Lung (tissue), 12 donors: Measurements from ENCODE around the gene SFXN5. TPM values are rescaled to one million over a fixed set of nuclear protein-coding genes. Genes with fewer than 3 reads are reported as not detected.

Source experiments
- ATAC-seq: fragments of 200-7000 bp; cut with Tn5 transposase; one replicate; pipeline ENCODE4 v1.9.1; 2020; ENCODE audit warnings: moderate number of reproducible peaks; ENCODE audit not compliant: insufficient read depth, low FRiP score
- DNase-seq, 3 donors: peaks; one replicate each; pipeline ENCODE4 v3.0.0-alpha.2; 2013 to 2017
- H3K27ac ChIP-seq, 2 donors: one replicate each; pipeline ENCODE4 v1.5.1; 2013; ENCODE audit warnings: mild to moderate bottlenecking in 2 of 2, moderate library complexity in 2 of 2, control low read depth in 1 of 2, inconsistent platforms in 1 of 2, low read depth in 1 of 2, low read length in 1 of 2
- H3K27me3 ChIP-seq, 3 donors: one replicate each; pipeline ENCODE4 v1.5.1; 2013; ENCODE audit warnings: low read length in 2 of 3; ENCODE audit not compliant: control insufficient read depth in 3 of 3, insufficient read depth in 3 of 3
- H3K36me3 ChIP-seq, 4 donors: one replicate each; pipeline ENCODE4 v1.5.1; 2013; ENCODE audit warnings: low read length in 4 of 4, mild to moderate bottlenecking in 1 of 4, moderate library complexity in 1 of 4; ENCODE audit not compliant: control insufficient read depth in 4 of 4, insufficient read depth in 4 of 4
- H3K4me1 ChIP-seq, 5 donors: one replicate each; pipeline ENCODE4 v1.5.1; 2013; ENCODE audit warnings: low read length in 5 of 5, mild to moderate bottlenecking in 2 of 5, moderate library complexity in 1 of 5; ENCODE audit not compliant: control insufficient read depth in 5 of 5, insufficient read depth in 5 of 5
- H3K4me3 ChIP-seq: one replicate; pipeline ENCODE4 v1.5.1; 2013; ENCODE audit warnings: mild to moderate bottlenecking, control low read depth, moderate library complexity
- H3K9ac ChIP-seq, 2 donors: one replicate each; pipeline ENCODE4 v1.5.1; 2013; ENCODE audit warnings: low read length in 2 of 2, control low read depth in 1 of 2; ENCODE audit not compliant: insufficient read depth in 1 of 2
- H3K9me3 ChIP-seq, 4 donors: one replicate each; pipeline ENCODE4 v1.5.1; 2013; ENCODE audit warnings: low read length in 3 of 4, mild to moderate bottlenecking in 1 of 4, moderate library complexity in 1 of 4; ENCODE audit not compliant: control insufficient read depth in 4 of 4, insufficient read depth in 3 of 4
- WGBS, 2 donors: extraction: QIAGEN DNeasy Blood & Tissue Kit; methylation state at CpG; one replicate each; pipeline ENCODE4 v1.1.7; 2013; 5-methylcytosine and 5-hydroxymethylcytosine counted together
- polyA plus RNA-seq, 2 donors: library from polyadenylated mRNA; stranded (reverse); fragments of 200-250 nt; gene quantifications; one replicate each; pipeline ENCODE4 v1.2.1, GENCODE V29; 2013
- total RNA-seq, 2 donors: library from RNA; depleted of rRNA in 1 of 2; stranded (reverse); fragments of >200 nt in 1 of 2; gene quantifications; one replicate each; pipeline ENCODE4 v1.2.1, GENCODE V29; 2014 to 2021
- TF ChIP-seq, protein P1 (sequence below): IDR thresholded peaks from 2 replicates; pipeline ENCODE4 v1.5.1; 2012; ENCODE audit warnings: mild to moderate bottlenecking; ENCODE audit errors: control extremely low read depth, extremely low read depth
- donor health status: control.
- donor health status: control.
- donor health status: Bipolar disorder and iron deficiency.
- donor health status: healthy.
- donor health status: DM: yes; HTN: yes; CAD: no.

The SFXN5 gene
- total and polyA plus RNA-seq, 4 donors, result 8.3 to 15.6 (median 9.6) TPM

DNA sequence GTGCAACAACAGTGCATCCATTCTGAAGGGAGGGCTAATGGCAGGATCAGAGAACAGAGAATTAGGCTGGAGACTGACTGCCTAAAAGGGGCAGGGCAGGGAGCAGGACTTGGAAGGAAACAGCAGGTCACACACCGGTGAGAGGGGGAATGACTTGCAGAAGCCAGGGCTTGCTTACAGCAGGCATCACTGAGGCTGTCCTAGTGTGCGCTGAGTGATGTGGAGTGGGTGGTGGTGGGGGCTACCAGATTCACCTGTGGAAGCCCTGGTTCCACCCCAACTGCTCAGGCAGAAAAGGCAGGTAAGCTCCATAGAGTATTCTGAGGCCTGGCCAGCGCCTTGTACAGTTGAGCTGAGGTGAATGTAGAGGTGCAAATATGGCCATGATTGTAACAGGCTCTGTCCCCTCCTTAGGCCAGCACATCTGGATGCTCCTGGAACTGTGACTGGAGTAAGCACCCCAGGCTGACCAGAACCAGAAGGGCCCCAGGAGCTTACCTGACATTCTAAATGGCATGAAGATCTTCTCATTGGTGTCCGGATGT lies 49.4 kb downstream of the SFXN5 start:
- WGBS, 2 donors, result 85 to 89% methylated on average over 4 of the region's 4 CpGs
- Histone ChIP-seq H3K4me1 (peaks cover 0 to 2% (median 0%) of the 10 kb centered on the region in 5 donors), H3K36me3 (peaks cover 0 to 7% (median 2%) of the 10 kb centered on the region in 4 donors), H3K9ac (no peak overlapping the region), H3K27me3 (no peaks in the 10 kb centered on the region), H3K27ac (no peak overlapping the region), H3K9me3 (no peaks in the 10 kb centered on the region), H3K4me3 (no peak overlapping the region)
- TF ChIP-seq, protein P1, sequence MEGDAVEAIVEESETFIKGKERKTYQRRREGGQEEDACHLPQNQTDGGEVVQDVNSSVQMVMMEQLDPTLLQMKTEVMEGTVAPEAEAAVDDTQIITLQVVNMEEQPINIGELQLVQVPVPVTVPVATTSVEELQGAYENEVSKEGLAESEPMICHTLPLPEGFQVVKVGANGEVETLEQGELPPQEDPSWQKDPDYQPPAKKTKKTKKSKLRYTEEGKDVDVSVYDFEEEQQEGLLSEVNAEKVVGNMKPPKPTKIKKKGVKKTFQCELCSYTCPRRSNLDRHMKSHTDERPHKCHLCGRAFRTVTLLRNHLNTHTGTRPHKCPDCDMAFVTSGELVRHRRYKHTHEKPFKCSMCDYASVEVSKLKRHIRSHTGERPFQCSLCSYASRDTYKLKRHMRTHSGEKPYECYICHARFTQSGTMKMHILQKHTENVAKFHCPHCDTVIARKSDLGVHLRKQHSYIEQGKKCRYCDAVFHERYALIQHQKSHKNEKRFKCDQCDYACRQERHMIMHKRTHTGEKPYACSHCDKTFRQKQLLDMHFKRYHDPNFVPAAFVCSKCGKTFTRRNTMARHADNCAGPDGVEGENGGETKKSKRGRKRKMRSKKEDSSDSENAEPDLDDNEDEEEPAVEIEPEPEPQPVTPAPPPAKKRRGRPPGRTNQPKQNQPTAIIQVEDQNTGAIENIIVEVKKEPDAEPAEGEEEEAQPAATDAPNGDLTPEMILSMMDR, result no peak
- ATAC-seq, result no peak
- no peak for DNase-seq

DNA sequence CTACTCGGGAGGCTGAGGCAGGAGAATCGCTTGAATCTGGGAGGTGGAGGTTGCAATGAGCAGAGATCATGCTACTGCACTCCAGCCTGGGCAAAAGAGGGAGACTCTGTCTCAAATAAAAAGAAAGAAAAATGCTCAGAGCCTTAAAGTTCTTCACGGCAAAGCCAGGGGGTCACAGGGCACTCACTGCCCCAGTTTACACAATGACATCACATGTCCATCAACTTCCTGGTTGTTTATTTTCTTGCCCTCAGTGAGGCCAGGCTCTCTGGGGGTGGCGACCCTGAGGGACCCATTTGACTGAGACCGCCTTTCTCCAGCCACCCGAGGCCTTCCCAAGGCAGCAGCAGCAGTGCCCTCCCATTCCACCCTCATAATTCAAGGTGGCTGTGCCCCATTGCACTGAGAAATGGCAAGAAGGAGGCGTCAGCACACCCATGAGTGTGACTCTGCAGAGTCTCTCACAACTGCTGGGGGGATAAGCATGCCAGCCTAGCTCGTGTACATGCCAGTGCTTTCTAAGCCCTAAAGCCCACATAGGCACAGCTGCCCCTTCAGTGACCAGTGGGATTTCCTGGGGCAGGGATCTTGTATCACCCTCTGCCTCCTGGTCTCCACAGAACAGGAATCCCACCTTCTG lies 50.0 kb downstream of the SFXN5 start:
- ATAC-seq (no peak), DNase-seq (no peak)
- Histone ChIP-seq H3K4me1 (peaks cover 0 to 2% (median 0%) of the 10 kb centered on the region in 5 donors), H3K4me3 (no peak overlapping the region), H3K9ac (no peak overlapping the region), H3K9me3 (no peaks in the 10 kb centered on the region), H3K27ac (no peak overlapping the region), H3K27me3 (no peaks in the 10 kb centered on the region), H3K36me3 (peaks cover 0 to 7% (median 2%) of the 10 kb centered on the region in 4 donors)
- 82 to 85% methylated on average over 8 of the region's 8 CpGs for WGBS, 2 donors
- TF ChIP-seq, protein P1, result no peak

DNA sequence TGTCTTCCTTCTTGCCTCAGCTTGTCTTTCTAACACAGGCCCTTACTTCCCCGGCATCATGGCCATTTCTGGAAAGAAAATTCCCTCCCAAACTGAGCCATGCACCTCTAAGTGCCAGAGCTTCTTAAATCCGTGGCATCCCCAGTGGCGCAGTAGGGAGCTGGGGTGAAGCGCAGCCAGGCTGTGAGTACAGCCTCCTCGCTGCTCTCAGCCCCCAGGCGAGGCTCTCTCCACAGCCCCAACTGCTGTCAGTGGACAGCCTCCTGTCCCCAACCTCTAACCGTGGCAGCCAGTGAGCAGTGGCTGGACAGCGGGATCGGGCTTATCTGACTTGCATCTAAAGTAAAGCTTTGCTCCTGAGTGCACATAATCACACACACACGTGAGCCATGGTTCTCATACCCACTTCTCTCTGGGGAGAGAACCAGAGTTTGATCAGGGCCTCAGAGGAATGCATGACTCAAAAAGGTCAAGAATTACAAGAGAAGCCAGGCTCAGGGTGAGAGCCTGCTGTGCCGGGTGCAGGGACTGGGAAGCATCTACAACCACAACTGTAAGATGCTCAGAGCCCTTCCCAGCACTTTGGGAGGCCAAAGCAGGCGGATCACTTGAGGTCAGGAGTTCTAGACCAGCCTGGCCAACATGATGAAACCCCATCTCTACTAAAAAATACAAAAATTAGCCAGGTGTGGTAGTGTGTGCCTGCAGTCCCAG lies 50.7 kb downstream of the SFXN5 start:
- ATAC-seq, result peak; percentile 27
- 81 to 90% methylated on average over 12 of the region's 12 CpGs for WGBS, 2 donors
- Histone ChIP-seq H3K27ac (no peak overlapping the region), H3K9me3 (no peaks in the 10 kb centered on the region), H3K36me3 (peaks cover 0 to 7% (median 2%) of the 10 kb centered on the region in 4 donors), H3K4me3 (no peak overlapping the region), H3K27me3 (no peaks in the 10 kb centered on the region), H3K4me1 (peaks cover 0 to 2% (median 0%) of the 10 kb centered on the region in 5 donors), H3K9ac (no peak overlapping the region)
- TF ChIP-seq, protein P1, result no peak
- peak in 2 of 3 donors; percentile 11 to 42 for DNase-seq
